PC-3 (cell line): ENCODE data around the gene KDM3A. TPM values are rescaled to one million over a fixed set of nuclear protein-coding genes. Genes with fewer than 3 reads are reported as not detected.

Experiments used
- ATAC-seq: fragments of 200-7000 bp; cut with Tn5 transposase; 2 replicates; pipeline ENCODE4 v1.9.1; 2020; ENCODE audit warnings: mild to moderate bottlenecking, moderate library complexity
- BruUV-seq: library from RNA; stranded (reverse); fragments of 400-500 nt; replicated peaks from 2 replicates; lab custom pipeline; 2021; lab: Mats Ljungman, UMichigan
- CTCF ChIA-PET: fragments of 300-600 bp; sonication (Branson Sonifier 250); formaldehyde crosslinking; loops from one replicate; lab custom pipeline; 2022; ENCODE audit warnings: antibody characterized with exemption; lab: Charles Lee
- POLR2A ChIA-PET: fragments of 300-600 bp; sonication (Branson Sonifier 250); formaldehyde crosslinking; loops from one replicate; lab custom pipeline; 2022; ENCODE audit warnings: antibody characterized with exemption; ENCODE audit not compliant: unreplicated experiment; lab: Charles Lee
- DNase-seq: peaks from one replicate; pipeline ENCODE4 v3.0.0-alpha.2; 2015
- H2AFZ ChIP-seq: fragments of 300-600 bp; sonication (generic); 2 replicates; pipeline ENCODE4 v1.6.0; 2016; ENCODE audit warnings: antibody characterized with exemption, low read length
- H3F3A ChIP-seq: fragments of 300-600 bp; sonication (generic); one replicate; pipeline ENCODE4 v1.6.0; 2017; ENCODE audit warnings: antibody characterized with exemption, low read length, control low read depth, mild to moderate bottlenecking; ENCODE audit not compliant: unreplicated experiment
- H3K27ac ChIP-seq: fragments of 300-600 bp; sonication (generic); 2 replicates; pipeline ENCODE4 v1.5.1; 2016; ENCODE audit warnings: mild to moderate bottlenecking, low read length
- H3K27me3 ChIP-seq: fragments of 300-600 bp; sonication (generic); 2 replicates; pipeline ENCODE4 v1.6.1; 2016; ENCODE audit warnings: low read length, mixed read lengths
- H3K36me3 ChIP-seq: fragments of 300-600 bp; sonication (generic); 2 replicates; pipeline ENCODE4 v1.6.1; 2016; ENCODE audit warnings: low read depth, mixed run types, low read length, mixed read lengths
- H3K4me1 ChIP-seq: fragments of 300-600 bp; sonication (generic); 2 replicates; pipeline ENCODE4 v1.5.1; 2016; ENCODE audit warnings: low read length; ENCODE audit not compliant: insufficient read depth
- H3K4me2 ChIP-seq: fragments of 300-600 bp; sonication (generic); 2 replicates; pipeline ENCODE4 v1.6.0; 2016; ENCODE audit warnings: low read length
- H3K4me3 ChIP-seq: fragments of 300-600 bp; sonication (generic); 2 replicates; pipeline ENCODE4 v1.5.1; 2016; ENCODE audit warnings: mild to moderate bottlenecking, low read length, mixed read lengths
- H3K79me2 ChIP-seq: fragments of 300-600 bp; sonication (generic); 2 replicates; pipeline ENCODE4 v1.6.1; 2017; ENCODE audit warnings: low read length, mixed read lengths
- H3K9ac ChIP-seq: fragments of 300-600 bp; sonication (generic); 2 replicates; pipeline ENCODE4 v1.6.0; 2016; ENCODE audit warnings: mild to moderate bottlenecking, low read length
- H3K9me2 ChIP-seq: fragments of 300-600 bp; sonication (generic); replicated peaks from 2 replicates; pipeline ENCODE4 v1.6.1; 2016; ENCODE audit warnings: mixed run types, low read length, mixed read lengths
- H3K9me3 ChIP-seq: fragments of 300-600 bp; sonication (generic); 2 replicates; pipeline ENCODE4 v1.6.1; 2016; ENCODE audit warnings: low read length, mixed read lengths
- H4K20me1 ChIP-seq: fragments of 300-600 bp; sonication (generic); 2 replicates; pipeline ENCODE4 v1.6.1; 2016; ENCODE audit warnings: low read length, mixed read lengths
- EZH2 ChIP-seq: fragments of 300-600 bp; sonication (generic); IDR thresholded peaks from one replicate; pipeline ENCODE4 v1.6.1; 2017; ENCODE audit warnings: antibody characterized with exemption, mild to moderate bottlenecking, low read length; ENCODE audit not compliant: unreplicated experiment
- EZH2phosphoT487 ChIP-seq: fragments of 300-600 bp; sonication (generic); IDR thresholded peaks from 2 replicates; pipeline ENCODE4 v1.6.1; 2018; ENCODE audit warnings: mild to moderate bottlenecking, antibody characterized with exemption, low read length, borderline replicate concordance
- intact Hi-C: fragments of 100-400 bp; cut with micrococcal nuclease; formaldehyde crosslinking; loops from 2 replicates; pipeline ENCODE4 v1.9.0; 2023
- total RNA-seq: library from RNA; depleted of rRNA; stranded (reverse); fragments of >200 nt; gene quantifications from 2 replicates; pipeline ENCODE4 v1.2.3, GENCODE V29; 2014
- TF ChIP-seq, protein P1 (sequence below): fragments of 300-600 bp; sonication (generic); conservative IDR thresholded peaks from 2 replicates; pipeline ENCODE4 v1.5.1; 2017; ENCODE audit warnings: antibody characterized with exemption, low read depth, mild to moderate bottlenecking, low read length

The KDM3A gene
- total RNA-seq, 1 experiment from 2014 or later, result 32.2 TPM

DNA sequence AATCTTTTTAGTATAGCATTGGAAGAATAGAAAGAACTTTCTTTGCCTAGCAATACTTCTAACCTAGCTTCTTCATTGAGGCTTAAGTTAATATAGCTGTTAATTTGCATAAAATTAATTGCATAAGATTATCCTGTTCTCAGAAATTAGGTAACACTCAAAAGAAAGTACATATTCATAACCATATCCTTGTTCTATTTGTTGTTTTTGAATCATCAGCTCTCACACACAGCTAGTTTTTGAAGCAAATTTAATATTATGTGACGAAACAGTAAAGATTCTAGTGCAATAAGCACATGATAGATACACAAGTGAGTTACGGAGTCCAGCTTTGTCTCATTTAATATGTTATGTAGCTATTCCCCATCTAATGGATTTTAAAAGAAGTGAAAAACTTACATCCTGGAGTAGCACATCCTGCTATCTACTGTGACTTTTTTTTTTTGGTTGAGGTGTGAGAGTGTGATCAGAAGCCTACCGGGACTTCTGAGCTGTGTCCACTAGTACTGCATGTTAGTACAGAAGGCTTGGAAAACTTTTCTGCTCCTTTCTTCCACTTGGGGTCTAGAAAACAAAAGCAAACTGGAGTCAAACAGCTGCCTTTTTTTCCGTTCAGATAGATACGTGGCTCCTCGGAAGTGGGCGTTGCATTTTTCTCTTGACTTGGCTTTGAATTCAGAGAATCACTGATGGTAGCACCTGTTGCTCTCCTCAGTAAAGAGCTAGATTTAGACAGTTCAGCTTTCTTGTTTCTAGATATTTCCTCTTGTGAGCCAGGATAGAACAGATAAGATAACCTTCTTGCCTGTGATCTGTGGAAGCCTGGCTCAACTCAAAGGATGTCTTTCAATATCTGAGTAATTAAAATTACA is 27.2 kb downstream of the KDM3A start:
- ATAC-seq, result no peak
- Histone ChIP-seq H3F3A (no peaks in the 10 kb centered on the region), H3K27ac (no peak overlapping the region), H3K9ac (no peak overlapping the region), H2AFZ (no peak overlapping the region), H3K9me3 (no peaks in the 10 kb centered on the region), H3K4me2 (no peak overlapping the region), H4K20me1 (no peaks in the 10 kb centered on the region; the same call in 1 of the 2 replicates), H3K9me2 (no peaks in the 10 kb centered on the region), H3K79me2 (0 out of 2 replicates have a peak, but pooled peaks cover 5% of the 10 kb centered on the region), H3K4me1 (no peaks in the 10 kb centered on the region), H3K27me3 (no peaks in the 10 kb centered on the region), H3K4me3 (no peak overlapping the region), H3K36me3 (peaks cover 91% of the 10 kb centered on the region)
- no peak for DNase-seq
- no TSS peak for BruUV-seq
- no peak for TF ChIP-seq EZH2phosphoT487
- ChIA-PET POLR2A (no interaction called here), CTCF (no interaction called here)
- intact Hi-C loops, result no loop called here

DNA sequence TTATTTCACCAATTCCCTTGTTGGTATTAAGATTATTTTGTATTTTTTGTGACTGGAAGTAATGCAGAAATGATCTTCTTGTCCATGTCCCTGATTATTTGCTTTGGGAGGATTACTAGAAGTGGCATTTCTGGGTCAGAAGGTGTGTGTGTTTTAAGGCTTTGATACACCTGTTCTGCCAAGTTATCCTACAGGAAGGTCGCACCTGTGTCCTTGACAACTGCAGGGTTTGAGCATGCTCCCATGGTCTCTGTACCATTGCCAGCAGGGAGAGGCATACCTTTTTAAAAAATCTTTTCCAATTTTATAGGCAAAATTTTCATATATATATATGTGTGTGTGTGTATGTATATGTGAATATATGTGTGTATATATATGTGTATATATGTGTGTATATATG is 29.7 kb downstream of the KDM3A start:
- ATAC-seq (no peak), DNase-seq (no peak)
- Histone ChIP-seq H3K79me2 (0 out of 2 replicates have a peak, but pooled peaks cover 5% of the 10 kb centered on the region), H3K4me1 (no peaks in the 10 kb centered on the region), H4K20me1 (no peaks in the 10 kb centered on the region; the same call in 1 of the 2 replicates), H3F3A (no peaks in the 10 kb centered on the region), H3K9me2 (no peaks in the 10 kb centered on the region), H3K9me3 (no peaks in the 10 kb centered on the region), H3K27ac (no peak overlapping the region), H3K27me3 (no peaks in the 10 kb centered on the region), H3K4me3 (no peak overlapping the region), H3K36me3 (peaks cover 85% of the 10 kb centered on the region), H3K9ac (no peak overlapping the region), H2AFZ (no peak overlapping the region), H3K4me2 (no peak overlapping the region)
- no TSS peak for BruUV-seq
- ChIA-PET POLR2A (no interaction called here), CTCF (no interaction called here)
- no peak for TF ChIP-seq EZH2
- TF ChIP-seq, protein P1, sequence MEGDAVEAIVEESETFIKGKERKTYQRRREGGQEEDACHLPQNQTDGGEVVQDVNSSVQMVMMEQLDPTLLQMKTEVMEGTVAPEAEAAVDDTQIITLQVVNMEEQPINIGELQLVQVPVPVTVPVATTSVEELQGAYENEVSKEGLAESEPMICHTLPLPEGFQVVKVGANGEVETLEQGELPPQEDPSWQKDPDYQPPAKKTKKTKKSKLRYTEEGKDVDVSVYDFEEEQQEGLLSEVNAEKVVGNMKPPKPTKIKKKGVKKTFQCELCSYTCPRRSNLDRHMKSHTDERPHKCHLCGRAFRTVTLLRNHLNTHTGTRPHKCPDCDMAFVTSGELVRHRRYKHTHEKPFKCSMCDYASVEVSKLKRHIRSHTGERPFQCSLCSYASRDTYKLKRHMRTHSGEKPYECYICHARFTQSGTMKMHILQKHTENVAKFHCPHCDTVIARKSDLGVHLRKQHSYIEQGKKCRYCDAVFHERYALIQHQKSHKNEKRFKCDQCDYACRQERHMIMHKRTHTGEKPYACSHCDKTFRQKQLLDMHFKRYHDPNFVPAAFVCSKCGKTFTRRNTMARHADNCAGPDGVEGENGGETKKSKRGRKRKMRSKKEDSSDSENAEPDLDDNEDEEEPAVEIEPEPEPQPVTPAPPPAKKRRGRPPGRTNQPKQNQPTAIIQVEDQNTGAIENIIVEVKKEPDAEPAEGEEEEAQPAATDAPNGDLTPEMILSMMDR, result no peak
- no peak for TF ChIP-seq EZH2phosphoT487
- intact Hi-C loops, result no loop called here

DNA sequence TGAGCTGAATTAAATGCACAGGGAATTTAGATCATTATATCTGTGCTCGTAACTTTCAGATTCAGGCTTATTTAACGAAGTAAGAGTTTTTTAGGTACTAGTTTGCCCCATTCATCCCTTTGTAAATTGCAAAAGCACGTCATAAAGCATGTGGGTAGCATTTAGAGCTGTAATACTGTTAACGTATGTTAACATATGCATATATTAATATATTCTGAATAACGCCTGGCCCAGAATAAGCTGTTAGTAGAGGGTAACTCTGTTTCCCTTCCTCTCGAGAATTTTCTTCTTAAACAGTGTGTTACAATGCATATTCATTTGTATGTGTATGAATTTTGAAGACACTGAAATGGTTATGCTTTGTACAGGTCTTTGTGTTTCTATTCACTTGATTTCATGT is 30.5 kb downstream of the KDM3A start:
- Histone ChIP-seq H3K4me1 (no peaks in the 10 kb centered on the region), H3K9me2 (no peaks in the 10 kb centered on the region), H3K79me2 (0 out of 2 replicates have a peak, but pooled peaks cover 5% of the 10 kb centered on the region), H3K36me3 (peaks cover 82% of the 10 kb centered on the region), H3K27ac (no peak overlapping the region), H3K4me3 (no peak overlapping the region), H3K27me3 (no peaks in the 10 kb centered on the region), H4K20me1 (no peaks in the 10 kb centered on the region; the same call in 1 of the 2 replicates), H3K9me3 (no peaks in the 10 kb centered on the region), H3K9ac (no peak overlapping the region), H3F3A (no peaks in the 10 kb centered on the region), H2AFZ (no peak overlapping the region), H3K4me2 (no peak overlapping the region)
- TF ChIP-seq EZH2 (no peak), EZH2phosphoT487 (no peak)
- TF ChIP-seq, protein P1, result no peak
- no peak for ATAC-seq
- no TSS peak for BruUV-seq
- POLR2A ChIA-PET, result no interaction called here
- CTCF ChIA-PET, result no interaction called here
- intact Hi-C loops, result no loop called here
- no peak for DNase-seq
